Lower leg skin (tissue), 4 donors: ENCODE results near the gene PODXL2. TPM values are rescaled to one million over a fixed set of nuclear protein-coding genes. Genes with fewer than 3 reads are reported as not detected.

Source experiments
- DNase-seq, 2 donors: peaks; one replicate each; pipeline ENCODE4 v3.0.0-alpha.2; 2019; ENCODE audit warnings: low spot score in 2 of 2
- H3K4me3 ChIP-seq: fragments of 200-600 bp; sonication (generic); 2 replicates; pipeline ENCODE4 v1.5.1; 2017; ENCODE audit warnings: mild to moderate bottlenecking, low read depth; ENCODE audit not compliant: poor library complexity, severe bottlenecking
- POLR2A ChIP-seq, 2 donors: fragments of 450-650 bp; IDR thresholded peaks; one replicate each; pipeline ENCODE4 v1.6.1; 2016 to 2017; ENCODE audit warnings: antibody characterized with exemption in 2 of 2, mild to moderate bottlenecking in 1 of 2, moderate library complexity in 1 of 2
- WGBS, 2 donors: methylation state at CpG; one replicate each; pipeline ENCODE4 v1.1.5; 2018; 5-methylcytosine and 5-hydroxymethylcytosine counted together
- intact Hi-C: fragments of 100-400 bp; cut with DNase I; formaldehyde crosslinking; loops from one replicate; pipeline ENCODE4 v1.15.0; 2023; ENCODE audit warnings: low total_unique reads
- total RNA-seq, 4 donors: library from RNA; depleted of rRNA; stranded (reverse); fragments of >200 nt; gene quantifications; one replicate each; pipeline ENCODE4 v1.1.0, GENCODE V29; 2016
- TF ChIP-seq, protein P1 (sequence below), 3 donors: fragments of 450-650 bp; IDR thresholded peaks; one replicate each; pipeline ENCODE4 v1.5.1; 2016; ENCODE audit warnings: antibody characterized with exemption in 3 of 3, mild to moderate bottlenecking in 3 of 3, moderate library complexity in 2 of 3

PODXL2 gene
- total RNA-seq, 4 donors from 2014 or later = 7.1 to 14.5 (median 9.2) TPM

DNA sequence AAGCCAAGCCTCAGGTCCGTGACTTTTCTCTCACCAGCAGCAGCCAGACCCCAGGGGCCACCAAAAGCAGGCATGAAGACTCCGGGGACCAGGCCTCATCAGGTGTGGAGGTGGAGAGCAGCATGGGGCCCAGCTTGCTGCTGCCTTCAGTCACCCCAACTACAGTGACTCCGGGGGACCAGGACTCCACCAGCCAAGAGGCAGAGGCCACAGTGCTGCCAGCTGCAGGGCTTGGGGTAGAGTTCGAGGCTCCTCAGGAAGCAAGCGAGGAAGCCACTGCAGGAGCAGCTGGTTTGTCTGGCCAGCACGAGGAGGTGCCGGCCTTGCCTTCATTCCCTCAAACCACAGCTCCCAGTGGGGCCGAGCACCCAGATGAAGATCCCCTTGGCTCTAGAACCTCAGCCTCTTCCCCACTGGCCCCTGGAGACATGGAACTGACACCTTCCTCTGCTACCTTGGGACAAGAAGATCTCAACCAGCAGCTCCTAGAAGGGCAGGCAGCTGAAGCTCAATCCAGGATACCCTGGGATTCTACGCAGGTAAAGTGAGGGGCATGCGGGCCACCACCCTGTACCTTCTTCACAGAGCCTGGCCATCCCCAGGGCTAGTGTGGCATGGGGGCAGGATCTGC lies 31.8 kb downstream of the PODXL2 start:
- TF ChIP-seq, protein P1, sequence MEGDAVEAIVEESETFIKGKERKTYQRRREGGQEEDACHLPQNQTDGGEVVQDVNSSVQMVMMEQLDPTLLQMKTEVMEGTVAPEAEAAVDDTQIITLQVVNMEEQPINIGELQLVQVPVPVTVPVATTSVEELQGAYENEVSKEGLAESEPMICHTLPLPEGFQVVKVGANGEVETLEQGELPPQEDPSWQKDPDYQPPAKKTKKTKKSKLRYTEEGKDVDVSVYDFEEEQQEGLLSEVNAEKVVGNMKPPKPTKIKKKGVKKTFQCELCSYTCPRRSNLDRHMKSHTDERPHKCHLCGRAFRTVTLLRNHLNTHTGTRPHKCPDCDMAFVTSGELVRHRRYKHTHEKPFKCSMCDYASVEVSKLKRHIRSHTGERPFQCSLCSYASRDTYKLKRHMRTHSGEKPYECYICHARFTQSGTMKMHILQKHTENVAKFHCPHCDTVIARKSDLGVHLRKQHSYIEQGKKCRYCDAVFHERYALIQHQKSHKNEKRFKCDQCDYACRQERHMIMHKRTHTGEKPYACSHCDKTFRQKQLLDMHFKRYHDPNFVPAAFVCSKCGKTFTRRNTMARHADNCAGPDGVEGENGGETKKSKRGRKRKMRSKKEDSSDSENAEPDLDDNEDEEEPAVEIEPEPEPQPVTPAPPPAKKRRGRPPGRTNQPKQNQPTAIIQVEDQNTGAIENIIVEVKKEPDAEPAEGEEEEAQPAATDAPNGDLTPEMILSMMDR (IDR thresholded peaks at IDR 0.05) = no peak
- TF ChIP-seq POLR2A (IDR thresholded peaks at IDR 0.05) = no peak
- 95 to 97% methylated on average over 9 of the region's 10 CpGs for WGBS, 2 donors
- peak in 1 of 2 donors; percentile 56 for DNase-seq
- H3K4me3 ChIP-seq = no peak overlapping the region
- intact Hi-C loops = no loop called here

DNA sequence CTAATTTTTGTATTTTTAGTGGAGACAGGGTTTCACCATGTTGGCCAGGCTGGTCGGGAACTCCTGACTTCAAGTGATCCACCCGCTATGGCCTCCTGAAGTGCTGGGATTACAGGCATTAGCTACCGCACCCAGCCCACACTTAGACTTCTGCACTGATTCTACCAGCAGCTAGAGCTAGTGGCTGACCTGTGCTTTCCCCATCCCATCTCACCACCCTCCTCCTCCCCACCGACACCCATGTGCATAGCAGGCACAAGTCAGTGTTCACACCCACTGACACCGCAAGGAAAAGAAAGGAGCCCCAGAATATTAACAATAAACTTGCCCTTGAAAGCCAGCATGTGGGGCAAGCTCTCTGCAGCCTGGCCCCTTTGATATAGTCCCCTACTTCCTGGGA lies 32.6 kb downstream of the PODXL2 start:
- 91 to 95% methylated on average over 5 of the region's 5 CpGs for WGBS, 2 donors
- intact Hi-C loops = no loop called here
- TF ChIP-seq, protein P1 (IDR thresholded peaks at IDR 0.05) = no peak
- no peak for TF ChIP-seq POLR2A (IDR thresholded peaks at IDR 0.05)
- DNase-seq = no peak
- H3K4me3 ChIP-seq = no peak overlapping the region

DNA sequence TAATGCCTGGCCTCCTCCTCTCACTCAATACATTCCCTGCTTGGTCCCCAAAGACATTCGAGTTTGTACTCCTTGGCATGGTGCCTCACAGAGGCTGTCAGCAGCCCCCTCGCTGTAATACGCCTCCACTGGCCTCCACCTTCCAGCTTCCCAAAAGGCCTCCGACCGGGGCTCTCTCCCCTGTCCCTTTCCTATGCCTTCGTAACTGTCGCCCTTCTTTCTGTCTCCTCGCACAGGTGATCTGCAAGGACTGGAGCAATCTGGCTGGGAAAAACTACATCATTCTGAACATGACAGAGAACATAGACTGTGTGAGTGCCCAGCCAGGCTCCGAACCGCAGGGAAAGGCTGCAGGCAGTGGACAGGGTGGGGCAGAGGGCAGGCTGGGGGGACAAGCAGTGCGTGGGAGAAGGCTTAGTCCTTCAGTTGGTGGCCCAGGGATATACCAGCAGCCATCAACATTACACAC lies 33.0 kb downstream of the PODXL2 start:
- DNase-seq = peak in 1 of 2 donors; percentile 53
- intact Hi-C loops = no loop called here
- no peak overlapping the region for H3K4me3 ChIP-seq
- no peak for TF ChIP-seq POLR2A (IDR thresholded peaks at IDR 0.05)
- TF ChIP-seq, protein P1 (IDR thresholded peaks at IDR 0.05) = no peak
- 86 to 87% methylated on average over 11 of the region's 11 CpGs for WGBS, 2 donors

DNA sequence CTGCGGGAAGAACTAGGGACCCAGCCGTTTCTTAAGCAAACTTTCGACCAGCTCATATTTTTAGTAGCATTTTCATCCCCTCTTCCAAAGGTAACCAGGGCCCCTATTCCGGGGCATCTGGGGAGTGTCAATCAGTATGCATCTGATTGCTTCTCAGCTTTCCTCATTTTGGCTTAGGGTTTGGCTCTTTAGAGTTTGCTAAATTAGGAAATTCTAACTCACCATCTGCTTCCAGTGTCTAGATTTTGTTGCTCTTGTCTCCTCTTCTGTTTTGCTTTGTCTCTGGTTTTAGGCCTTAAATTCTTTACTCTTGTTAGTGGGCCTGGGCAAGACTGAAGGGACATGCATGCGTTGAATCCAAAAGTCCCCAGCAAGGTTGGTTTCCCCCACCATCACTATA lies 34.2 kb downstream of the PODXL2 start:
- H3K4me3 ChIP-seq = no peak overlapping the region
- 87 to 94% methylated on average over 5 of the region's 5 CpGs for WGBS, 2 donors
- DNase-seq = peak in 1 of 2 donors; percentile 28
- intact Hi-C loops = no loop called here
- TF ChIP-seq, protein P1 (IDR thresholded peaks at IDR 0.05) = no peak
- TF ChIP-seq POLR2A (IDR thresholded peaks at IDR 0.05) = no peak

DNA sequence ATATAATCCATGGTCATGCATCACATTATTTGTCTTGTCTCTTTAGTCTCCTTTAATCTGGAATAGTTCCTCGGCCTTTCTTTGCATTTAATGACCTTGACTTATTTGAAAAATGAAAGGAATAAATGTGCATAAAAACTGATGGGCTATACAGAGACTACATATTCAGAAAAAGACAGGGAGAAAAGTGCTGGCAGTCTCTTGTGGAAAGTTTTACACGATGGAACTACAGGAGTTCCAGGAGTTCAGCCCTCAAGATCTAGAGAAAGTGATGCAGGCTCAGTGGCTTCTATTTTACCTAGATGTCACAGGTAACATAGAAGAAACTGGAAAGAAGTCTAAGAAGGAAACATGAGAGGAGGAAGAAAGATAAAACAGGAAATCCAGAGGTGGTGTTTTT lies 36.2 kb downstream of the PODXL2 start:
- no peak overlapping the region for H3K4me3 ChIP-seq
- WGBS, 2 donors = 69 to 77% methylated on average over 2 of the region's 2 CpGs
- no peak for TF ChIP-seq POLR2A (IDR thresholded peaks at IDR 0.05)
- TF ChIP-seq, protein P1 (IDR thresholded peaks at IDR 0.05) = no peak
- intact Hi-C loops = no loop called here
- DNase-seq = no peak

DNA sequence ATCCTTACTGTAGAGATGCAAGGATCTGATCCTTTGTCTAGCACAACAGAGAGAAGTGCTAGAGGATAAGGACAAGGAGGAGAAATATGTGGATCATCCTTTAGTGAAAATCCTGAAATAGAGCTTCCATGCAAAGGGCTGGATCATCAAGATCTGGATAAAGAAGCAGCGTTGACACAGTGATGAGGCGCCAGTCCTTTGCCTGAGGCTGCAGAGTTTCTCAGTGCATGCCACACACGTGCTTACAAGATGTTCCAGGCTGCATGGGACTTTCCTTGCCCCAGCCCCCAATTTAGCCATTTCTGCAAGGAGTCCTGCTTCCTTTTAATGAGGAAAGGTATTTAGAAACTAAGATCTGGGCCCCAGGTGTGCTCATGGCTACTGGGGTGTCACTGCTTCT lies 36.6 kb downstream of the PODXL2 start:
- intact Hi-C loops = no loop called here
- H3K4me3 ChIP-seq = no peak overlapping the region
- DNase-seq = peak in 1 of 2 donors; percentile 32
- 28 to 72% methylated on average over 3 of the region's 3 CpGs for WGBS, 2 donors
- no peak for TF ChIP-seq POLR2A (IDR thresholded peaks at IDR 0.05)
- TF ChIP-seq, protein P1 (IDR thresholded peaks at IDR 0.05) = no peak
